Spleen (tissue), 11 donors: ENCODE measurements around the gene TRABD2A. TPM values are rescaled to one million over a fixed set of nuclear protein-coding genes. Genes with fewer than 3 reads are reported as not detected.

ENCODE experiments used
- DNase-seq: peaks from one replicate; pipeline ENCODE4 v3.0.0-alpha.2; 2020
- H3K27ac ChIP-seq, 8 donors: fragments of 200-600 bp; sonication (generic) in 7 of 8; 1 replicate in 4 of 8; 2 replicates in 4 of 8; pipeline versions ENCODE4 v1.5.0 to v1.8.0; 2016 to 2021; ENCODE audit warnings: inconsistent platforms in 4 of 8, mild to moderate bottlenecking in 4 of 8, moderate library complexity in 1 of 8
- H3K27me3 ChIP-seq, 7 donors: fragments of 200-600 bp; sonication (generic) in 6 of 7; replicated peaks in 1 of 7; 1 replicate in 4 of 7; 2 replicates in 3 of 7; pipeline versions ENCODE4 v1.5.0 to v1.8.0; 2016 to 2021; ENCODE audit warnings: inconsistent platforms in 3 of 7, mild to moderate bottlenecking in 1 of 7
- H3K36me3 ChIP-seq, 6 donors: fragments of 200-600 bp; sonication (generic) in 5 of 6; 1 replicate in 4 of 6; 2 replicates in 2 of 6; pipeline versions ENCODE4 v1.5.0 to v1.8.0; 2016 to 2021; ENCODE audit warnings: inconsistent platforms in 2 of 6
- H3K4me1 ChIP-seq, 6 donors: fragments of 200-600 bp; sonication (generic) in 5 of 6; 1 replicate in 3 of 6; 2 replicates in 3 of 6; pipeline versions ENCODE4 v1.5.0 to v1.8.0; 2016 to 2021; ENCODE audit warnings: inconsistent platforms in 3 of 6
- H3K4me3 ChIP-seq, 8 donors: fragments of 200-600 bp; sonication (generic) in 7 of 8; 1 replicate in 4 of 8; 2 replicates in 4 of 8; pipeline versions ENCODE4 v1.5.0 to v1.8.0; 2016 to 2021; ENCODE audit warnings: inconsistent platforms in 4 of 8, mild to moderate bottlenecking in 4 of 8, moderate library complexity in 2 of 8
- H3K9me3 ChIP-seq, 8 donors: fragments of 200-600 bp; sonication (generic) in 7 of 8; 1 replicate in 4 of 8; 2 replicates in 4 of 8; pipeline versions ENCODE4 v1.5.0 to v1.8.0; 2016 to 2021; ENCODE audit warnings: inconsistent platforms in 4 of 8
- CTCF ChIP-seq, 11 experiments: fragments of 200-600 bp in 7 of 11; fragments of 450-650 bp in 4 of 11; sonication (generic) in 4 of 11; IDR thresholded peaks in 8 of 11; conservative IDR thresholded peaks in 3 of 11; 1 replicate in 7 of 11; 2 replicates in 4 of 11; pipeline versions ENCODE4 v1.4.0 to v1.8.0; 2016 to 2021; ENCODE audit warnings: antibody characterized with exemption in 11 of 11, inconsistent platforms in 4 of 11, mild to moderate bottlenecking in 1 of 11
- POLR2A ChIP-seq, 3 donors: fragments of 450-650 bp; IDR thresholded peaks; one replicate each; pipeline ENCODE4 v1.5.1; 2017; ENCODE audit warnings: antibody characterized with exemption in 3 of 3, mild to moderate bottlenecking in 1 of 3
- POLR2AphosphoS5 ChIP-seq, 3 donors: sonication (generic); formaldehyde crosslinking; IDR thresholded peaks; one replicate each; pipeline ENCODE4 v1.5.1; 2017; ENCODE audit warnings: antibody characterized with exemption in 3 of 3
- WGBS, 5 donors: extraction: QIAGEN DNeasy Blood & Tissue Kit in 3 of 5; methylation state at CpG; one replicate each; pipeline versions ENCODE4 v1.1.5 to v1.1.7; 2013 to 2018; 5-methylcytosine and 5-hydroxymethylcytosine counted together
- intact Hi-C: fragments of 100-400 bp; cut with DNase I; formaldehyde crosslinking; loops from one replicate; pipeline ENCODE4 v1.15.0; 2023; ENCODE audit warnings: low total_unique reads
- polyA plus RNA-seq, 3 donors: library from polyadenylated mRNA; stranded (reverse); fragments of 200-250 nt; gene quantifications; one replicate each; pipeline ENCODE4 v1.2.1, GENCODE V29; 2013
- total RNA-seq, 7 donors: library from RNA; depleted of rRNA in 3 of 7; stranded (reverse); fragments of >200 nt in 3 of 7; fragmentation: NEBNext Ultra II Directional in 4 of 7; extraction: Animal tissue kit (Norgen Biotek cat#: 25700) in 4 of 7; gene quantifications; one replicate each; pipeline versions ENCODE4 v1.1.0 to v1.2.1, GENCODE V29; 2016 to 2021
- donor health status: healthy with polysubstance abuse.
- donor health status: DM: no; HTN: no; CAD: no; lungs with moderate emphysema.
- donor health status: DM: no; HTN: no; CAD: no.
- donor health status: Bipolar disorder and iron deficiency.
- donor health status: healthy.
- donor health status: DM: no; HTN: no; CAD: no.
- donor health status: DM: yes; HTN: yes; CAD: no.

Gene TRABD2A
- total and polyA plus RNA-seq, 10 donors = 4.5 to 12.5 (median 8.3) TPM

GRCh38 chr2:84894758-84895520 lies 14.1 kb upstream of the TRABD2A start:
- peak overlapping the region in 1 of 8 donors; percentile 37 for H3K4me3 ChIP-seq
- intact Hi-C loops = no loop called here
- WGBS, 5 donors = 19 to 29% (median 29%) methylated on average over 7 of the region's 7 CpGs
- DNase-seq = no peak
- H3K9me3 ChIP-seq = no peaks in the 10 kb centered on the region
- no peaks in the 10 kb centered on the region for H3K36me3 ChIP-seq
- no peak for TF ChIP-seq POLR2A (IDR thresholded peaks at IDR 0.05)
- no peak for TF ChIP-seq CTCF (IDR thresholded peaks at IDR 0.05 in 8 of 11, conservative IDR thresholded peaks at IDR 0.05 in 3 of 11)
- peak in 1 of 3 donors; percentile 19 for TF ChIP-seq POLR2AphosphoS5 (IDR thresholded peaks at IDR 0.05)
- no peaks in the 10 kb centered on the region for H3K27me3 ChIP-seq
- peak overlapping the region; percentile 44 to 87 (median 72) for H3K27ac ChIP-seq
- peaks cover 24 to 77% (median 49%) of the 10 kb centered on the region in 6 donors for H3K4me1 ChIP-seq

GRCh38 chr2:84894131-84894586 lies 13.3 kb upstream of the TRABD2A start:
- DNase-seq = no peak
- Histone ChIP-seq H3K4me1 (peaks cover 26 to 77% (median 52%) of the 10 kb centered on the region in 6 donors), H3K36me3 (no peaks in the 10 kb centered on the region), H3K9me3 (no peaks in the 10 kb centered on the region), H3K27me3 (no peaks in the 10 kb centered on the region), H3K27ac (peak overlapping the region; percentile 44 to 87 (median 72)), H3K4me3 (peak overlapping the region in 1 of 8 donors; percentile 37)
- WGBS, 5 donors = 71 to 85% (median 75%) methylated on average over 6 of the region's 6 CpGs
- intact Hi-C loops = no loop called here
- TF ChIP-seq CTCF (IDR thresholded peaks at IDR 0.05 in 8 of 11, conservative IDR thresholded peaks at IDR 0.05 in 3 of 11) = no peak

GRCh38 chr2:84891355-84892010 lies 10.6 kb upstream of the TRABD2A start:
- Histone ChIP-seq H3K27me3 (no peaks in the 10 kb centered on the region), H3K27ac (no peak overlapping the region), H3K4me3 (no peak overlapping the region), H3K36me3 (no peaks in the 10 kb centered on the region), H3K9me3 (no peaks in the 10 kb centered on the region), H3K4me1 (peaks cover 18 to 67% (median 45%) of the 10 kb centered on the region in 6 donors)
- 70 to 90% (median 82%) methylated on average over 12 of the region's 12 CpGs for WGBS, 5 donors
- intact Hi-C loops = no loop called here
- TF ChIP-seq POLR2AphosphoS5 (IDR thresholded peaks at IDR 0.05) = no peak
- TF ChIP-seq CTCF (IDR thresholded peaks at IDR 0.05 in 8 of 11, conservative IDR thresholded peaks at IDR 0.05 in 3 of 11) = no peak
- DNase-seq = no peak

- no peaks in the 10 kb centered on the region for H3K36me3 ChIP-seq
- H3K4me3 ChIP-seq = peak overlapping the region in 1 of 8 donors; percentile 50
- H3K27me3 ChIP-seq = no peaks in the 10 kb centered on the region
- intact Hi-C loops = no loop called here
- H3K4me1 ChIP-seq = peaks cover 12 to 46% (median 28%) of the 10 kb centered on the region in 6 donors
- peak overlapping the region; percentile 84 to 90 (median 87) for H3K27ac ChIP-seq
- no peak for DNase-seq
- WGBS, 5 donors = 73 to 84% (median 79%) methylated on average over 2 of the region's 2 CpGs
- H3K9me3 ChIP-seq = no peaks in the 10 kb centered on the region
- no peak for TF ChIP-seq POLR2A (IDR thresholded peaks at IDR 0.05)
- TF ChIP-seq POLR2AphosphoS5 (IDR thresholded peaks at IDR 0.05) = no peak
- TF ChIP-seq CTCF (IDR thresholded peaks at IDR 0.05 in 8 of 11, conservative IDR thresholded peaks at IDR 0.05 in 3 of 11) = no peak
Observed at GRCh38 chr2:84889332-84889731, 8.4 kb upstream of the TRABD2A start.
